HepG2 (cell line): ENCODE results near the gene CHD2. TPM values are rescaled to one million over a fixed set of nuclear protein-coding genes. Genes with fewer than 3 reads are reported as not detected.
A peak's percentile ranks its signal among the peaks of the same experiment; 100 is the strongest.

Source experiments
- BORCS8-MEF2B ChIP-seq: sonication (generic); formaldehyde crosslinking; IDR thresholded peaks from 2 replicates; pipeline ENCODE4 v1.8.0; 2022; ENCODE audit warnings: mild to moderate bottlenecking, missing genetic modification reagents
- DMAP1 ChIP-seq: IDR thresholded peaks from 2 replicates; pipeline ENCODE4 v1.6.1; 2016
- HOXA5 ChIP-seq: sonication (generic); formaldehyde crosslinking; IDR thresholded peaks from 2 replicates; pipeline ENCODE4 v1.4.0; 2020; ENCODE audit warnings: missing genetic modification reagents
- HOXA9 ChIP-seq: sonication (generic); formaldehyde crosslinking; IDR thresholded peaks from 2 replicates; pipeline ENCODE4 v1.8.1; 2022; ENCODE audit warnings: missing genetic modification reagents, mild to moderate bottlenecking, moderate library complexity, borderline replicate concordance
- KDM2A ChIP-seq: sonication (generic); formaldehyde crosslinking; IDR thresholded peaks from 2 replicates; pipeline ENCODE4 v1.4.0; 2020; ENCODE audit warnings: low read depth, missing genetic modification reagents, borderline replicate concordance
- KDM6A ChIP-seq: IDR thresholded peaks from 2 replicates; pipeline ENCODE4 v1.6.1; 2016; ENCODE audit warnings: low read depth
- LCORL ChIP-seq, 2 experiments: fragments of 450-650 bp in 1 of 2; sonication (generic) in 1 of 2; formaldehyde crosslinking in 1 of 2; IDR thresholded peaks; 2 replicates each; pipeline versions ENCODE4 v1.5.0 to v1.6.1; 2017 to 2020; ENCODE audit warnings: antibody characterized with exemption in 1 of 2, missing genetic modification reagents in 1 of 2
- PRDM10 ChIP-seq: sonication (generic); formaldehyde crosslinking; IDR thresholded peaks from 2 replicates; pipeline ENCODE4 v1.4.0; 2020; ENCODE audit warnings: low read depth, missing genetic modification reagents
- RFX3 ChIP-seq: IDR thresholded peaks from 2 replicates; pipeline ENCODE4 v1.6.1; 2016; ENCODE audit warnings: missing biosample characterization, missing genetic modification reagents
- SNRNP70 ChIP-seq: fragments of 200-400 bp; formaldehyde crosslinking; IDR thresholded peaks from 2 replicates; pipeline ENCODE4 v1.6.1; 2017; ENCODE audit warnings: mild to moderate bottlenecking, low read depth, low read length, moderate library complexity
- TAF1 ChIP-seq: sonication (generic); formaldehyde crosslinking; IDR thresholded peaks from 2 replicates; pipeline ENCODE4 v1.4.0; 2020; ENCODE audit warnings: missing genetic modification reagents
- ZNF24 ChIP-seq: fragments of 450-650 bp; IDR thresholded peaks from 2 replicates; pipeline ENCODE4 v1.6.1; 2017; ENCODE audit warnings: antibody characterized with exemption, mild to moderate bottlenecking
- ZNF329 ChIP-seq: sonication (generic); formaldehyde crosslinking; IDR thresholded peaks from 2 replicates; pipeline ENCODE4 v1.9.0; 2021; ENCODE audit warnings: low read depth, mild to moderate bottlenecking, missing genetic modification reagents
- ZNF33B ChIP-seq: sonication (generic); formaldehyde crosslinking; IDR thresholded peaks from 2 replicates; pipeline ENCODE4 v1.5.1; 2020; ENCODE audit warnings: mild to moderate bottlenecking, missing genetic modification reagents
- ZNF484 ChIP-seq: sonication (generic); formaldehyde crosslinking; IDR thresholded peaks from 2 replicates; pipeline ENCODE4 v1.5.1; 2020; ENCODE audit warnings: mild to moderate bottlenecking, low read depth, missing genetic modification reagents, borderline replicate concordance
- ZNF703 ChIP-seq: sonication (generic); formaldehyde crosslinking; IDR thresholded peaks from 2 replicates; pipeline ENCODE4 v1.5.1; 2020; ENCODE audit warnings: missing genetic modification reagents, mild to moderate bottlenecking, moderate library complexity, borderline replicate concordance
- ZNF761 ChIP-seq: sonication (generic); formaldehyde crosslinking; conservative IDR thresholded peaks from 2 replicates; pipeline ENCODE4 v1.4.0; 2020; ENCODE audit warnings: mild to moderate bottlenecking, missing genetic modification reagents
- ZNF83 ChIP-seq: sonication (generic); formaldehyde crosslinking; IDR thresholded peaks from 2 replicates; pipeline ENCODE4 v1.4.0; 2020; ENCODE audit warnings: missing genetic modification reagents, mild to moderate bottlenecking, borderline replicate concordance
- polyA plus RNA-seq, 8 experiments: library from polyadenylated mRNA; depleted of rRNA in 3 of 8; stranded (reverse) in 7 of 8; unstranded in 1 of 8; fragments of >200 nt; fragmentation: Illumina TruSeq in 4 of 8; extraction: Trizol in 4 of 8; gene quantifications; 2 replicates each; pipeline versions ENCODE4 v1.2.1 to v1.2.3, GENCODE V29; 2011 to 2016; ENCODE audit warnings: low read depth in 4 of 8, missing spikeins in 1 of 8, mixed read lengths in 1 of 8; ENCODE audit not compliant: insufficient read depth in 1 of 8
- total RNA-seq, 5 experiments: library from RNA; depleted of rRNA; stranded (reverse); fragments of >200 nt; fragmentation: Illumina TruSeq; extraction: Trizol; gene quantifications; 2 replicates each; pipeline ENCODE4 v1.2.3, GENCODE V29; 2016; ENCODE audit warnings: low read depth in 1 of 5
- TF ChIP-seq, protein P1 (sequence below): fragments of 450-650 bp; IDR thresholded peaks from 2 replicates; pipeline ENCODE4 v1.6.1; 2017
- TF ChIP-seq, protein P2 (sequence below): sonication (generic); formaldehyde crosslinking; IDR thresholded peaks from 2 replicates; pipeline ENCODE4 v1.4.0; 2020; ENCODE audit warnings: mild to moderate bottlenecking, missing genetic modification reagents, borderline replicate concordance
- TF ChIP-seq, protein P3 (sequence below): sonication (generic); formaldehyde crosslinking; conservative IDR thresholded peaks from 2 replicates; pipeline ENCODE4 v1.8.0; 2022; ENCODE audit warnings: mild to moderate bottlenecking, moderate library complexity, missing genetic modification reagents

Gene CHD2
- total and polyA plus RNA-seq, 2 of the 13 experiments (the other 11 are each of a cell fraction or from before 2014, with no cell fraction given): 54.0 to 54.1 TPM

DNA sequence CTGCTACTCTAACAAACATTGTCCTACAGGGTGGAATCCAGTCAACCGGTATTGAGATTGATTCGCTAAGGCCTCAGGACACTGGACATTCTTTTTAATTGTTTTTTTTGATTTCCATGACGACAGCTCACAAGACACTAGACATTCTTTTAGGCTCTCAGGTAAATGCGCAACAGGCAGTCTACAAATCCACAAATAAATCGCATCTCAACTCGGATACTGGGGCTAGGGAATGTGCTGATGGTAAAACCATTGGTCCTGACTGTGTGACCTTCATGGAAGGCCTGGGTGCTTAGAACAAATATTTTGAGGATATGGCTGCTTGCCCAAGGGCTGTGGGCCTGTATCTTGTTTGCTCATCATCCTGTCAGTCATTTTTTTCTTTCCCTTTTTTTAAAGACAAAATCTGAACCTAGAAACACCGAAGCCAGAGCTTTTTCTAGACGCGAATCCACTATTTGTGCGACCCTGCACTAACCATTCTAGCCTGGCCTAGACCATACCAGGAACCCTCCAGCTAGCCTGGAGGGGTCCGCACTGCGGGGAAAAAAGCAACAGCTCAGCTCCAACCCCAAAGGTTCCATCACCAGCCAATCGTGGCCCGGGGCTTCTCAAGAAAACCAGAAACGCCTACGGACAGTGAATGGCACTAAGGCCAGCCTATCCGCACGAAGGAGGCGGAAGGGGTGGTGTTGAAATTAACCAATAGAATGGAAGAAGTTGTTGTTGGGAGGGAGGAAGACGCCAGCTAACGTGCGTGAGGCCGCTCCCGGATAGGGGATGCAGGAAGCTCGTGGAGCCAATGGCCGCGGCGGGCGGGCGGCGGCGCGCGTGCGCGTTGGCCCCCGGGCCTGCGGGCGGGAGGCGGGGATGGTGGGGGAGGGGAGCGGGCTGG is 18.1 kb upstream of the CHD2 start (continued):
- TF ChIP-seq PRDM10 (no peak), ZNF761 (CRISPR knock-in tag) (no peak), TAF1 (CRISPR knock-in tag) (peak; percentile 85), ZNF484 (CRISPR knock-in tag) (no peak), BORCS8-MEF2B (CRISPR knock-in tag) (no peak), KDM6A (CRISPR knock-in tag) (no peak), RFX3 (no peak), DMAP1 (CRISPR knock-in tag) (peak; percentile 56; the same call in 1 of the 2 replicates), KDM2A (CRISPR knock-in tag) (no peak), HOXA9 (CRISPR knock-in tag) (no peak), ZNF83 (no peak), HOXA5 (CRISPR knock-in tag) (no peak), SNRNP70 (no peak), ZNF703 (no peak), LCORL (IDR thresholded peaks at IDR 0.05) (no peak), LCORL (CRISPR knock-in tag; IDR thresholded peaks at IDR 0.05) (peak; percentile 62), ZNF24 (no peak), ZNF329 (CRISPR knock-in tag) (no peak), ZNF33B (CRISPR knock-in tag) (no peak; the same call in 1 of the 2 replicates)
- TF ChIP-seq, protein P1, sequence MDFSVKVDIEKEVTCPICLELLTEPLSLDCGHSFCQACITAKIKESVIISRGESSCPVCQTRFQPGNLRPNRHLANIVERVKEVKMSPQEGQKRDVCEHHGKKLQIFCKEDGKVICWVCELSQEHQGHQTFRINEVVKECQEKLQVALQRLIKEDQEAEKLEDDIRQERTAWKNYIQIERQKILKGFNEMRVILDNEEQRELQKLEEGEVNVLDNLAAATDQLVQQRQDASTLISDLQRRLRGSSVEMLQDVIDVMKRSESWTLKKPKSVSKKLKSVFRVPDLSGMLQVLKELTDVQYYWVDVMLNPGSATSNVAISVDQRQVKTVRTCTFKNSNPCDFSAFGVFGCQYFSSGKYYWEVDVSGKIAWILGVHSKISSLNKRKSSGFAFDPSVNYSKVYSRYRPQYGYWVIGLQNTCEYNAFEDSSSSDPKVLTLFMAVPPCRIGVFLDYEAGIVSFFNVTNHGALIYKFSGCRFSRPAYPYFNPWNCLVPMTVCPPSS: no peak
- TF ChIP-seq, protein P2, sequence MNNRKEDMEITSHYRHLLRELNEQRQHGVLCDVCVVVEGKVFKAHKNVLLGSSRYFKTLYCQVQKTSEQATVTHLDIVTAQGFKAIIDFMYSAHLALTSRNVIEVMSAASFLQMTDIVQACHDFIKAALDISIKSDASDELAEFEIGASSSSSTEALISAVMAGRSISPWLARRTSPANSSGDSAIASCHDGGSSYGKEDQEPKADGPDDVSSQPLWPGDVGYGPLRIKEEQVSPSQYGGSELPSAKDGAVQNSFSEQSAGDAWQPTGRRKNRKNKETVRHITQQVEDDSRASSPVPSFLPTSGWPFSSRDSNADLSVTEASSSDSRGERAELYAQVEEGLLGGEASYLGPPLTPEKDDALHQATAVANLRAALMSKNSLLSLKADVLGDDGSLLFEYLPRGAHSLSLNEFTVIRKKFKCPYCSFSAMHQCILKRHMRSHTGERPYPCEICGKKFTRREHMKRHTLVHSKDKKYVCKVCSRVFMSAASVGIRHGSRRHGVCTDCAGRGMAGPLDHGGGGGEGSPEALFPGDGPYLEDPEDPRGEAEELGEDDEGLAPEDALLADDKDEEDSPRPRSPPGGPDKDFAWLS: no peak
- TF ChIP-seq, protein P3, sequence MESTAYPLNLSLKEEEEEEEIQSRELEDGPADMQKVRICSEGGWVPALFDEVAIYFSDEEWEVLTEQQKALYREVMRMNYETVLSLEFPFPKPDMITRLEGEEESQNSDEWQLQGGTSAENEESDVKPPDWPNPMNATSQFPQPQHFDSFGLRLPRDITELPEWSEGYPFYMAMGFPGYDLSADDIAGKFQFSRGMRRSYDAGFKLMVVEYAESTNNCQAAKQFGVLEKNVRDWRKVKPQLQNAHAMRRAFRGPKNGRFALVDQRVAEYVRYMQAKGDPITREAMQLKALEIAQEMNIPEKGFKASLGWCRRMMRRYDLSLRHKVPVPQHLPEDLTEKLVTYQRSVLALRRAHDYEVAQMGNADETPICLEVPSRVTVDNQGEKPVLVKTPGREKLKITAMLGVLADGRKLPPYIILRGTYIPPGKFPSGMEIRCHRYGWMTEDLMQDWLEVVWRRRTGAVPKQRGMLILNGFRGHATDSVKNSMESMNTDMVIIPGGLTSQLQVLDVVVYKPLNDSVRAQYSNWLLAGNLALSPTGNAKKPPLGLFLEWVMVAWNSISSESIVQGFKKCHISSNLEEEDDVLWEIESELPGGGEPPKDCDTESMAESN (CRISPR knock-in tag): peak; percentile 56; the same call in 1 of the 2 replicates
